GM13976 (cell line): ENCODE data around the gene NGLY1.
A peak's percentile ranks its signal among the peaks of the same experiment; 100 is the strongest.

ENCODE experiments used
- DNase-seq: peaks from one replicate; pipeline ENCODE4 v3.0.0; 2012; ENCODE audit warnings: low spot score
- in situ Hi-C: fragments of 300-500 bp; cut with MboI; formaldehyde crosslinking; loops from one replicate; pipeline ENCODE4 v1.12.0; 2022; ENCODE audit warnings: low sequenced_read_pairs, mixed read lengths, inconsistent platforms; ENCODE audit not compliant: unreplicated experiment
- TF ChIP-seq, protein P1 (sequence below): IDR thresholded peaks from 2 replicates; pipeline ENCODE4 v1.5.1; 2012; ENCODE audit warnings: borderline replicate concordance, mild to moderate bottlenecking; ENCODE audit not compliant: insufficient read depth; ENCODE audit errors: extremely low read depth, missing control alignments, control extremely low read depth

Gene NGLY1

DNA sequence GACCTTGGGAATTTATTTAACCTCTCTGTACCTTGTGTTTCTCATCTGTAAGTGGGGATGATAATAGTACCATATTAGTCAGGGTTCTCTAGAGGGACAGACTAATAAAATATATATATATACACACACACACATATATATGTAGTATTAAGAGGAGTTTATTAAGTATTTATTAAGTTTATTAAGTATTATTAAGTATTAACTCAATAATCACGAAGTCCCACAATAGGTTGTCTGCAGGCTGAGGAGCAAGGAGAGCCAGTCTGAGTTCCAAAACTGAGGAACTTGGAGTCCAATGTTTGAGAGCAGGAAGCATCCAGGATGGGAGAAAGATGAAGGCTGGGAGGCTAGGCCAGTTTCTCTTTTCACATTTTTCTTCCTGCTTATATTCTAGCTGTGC is 21.4 kb upstream of the NGLY1 start:
- DNase-seq, result no peak
- in situ Hi-C loops, result no loop called here
- TF ChIP-seq, protein P1, sequence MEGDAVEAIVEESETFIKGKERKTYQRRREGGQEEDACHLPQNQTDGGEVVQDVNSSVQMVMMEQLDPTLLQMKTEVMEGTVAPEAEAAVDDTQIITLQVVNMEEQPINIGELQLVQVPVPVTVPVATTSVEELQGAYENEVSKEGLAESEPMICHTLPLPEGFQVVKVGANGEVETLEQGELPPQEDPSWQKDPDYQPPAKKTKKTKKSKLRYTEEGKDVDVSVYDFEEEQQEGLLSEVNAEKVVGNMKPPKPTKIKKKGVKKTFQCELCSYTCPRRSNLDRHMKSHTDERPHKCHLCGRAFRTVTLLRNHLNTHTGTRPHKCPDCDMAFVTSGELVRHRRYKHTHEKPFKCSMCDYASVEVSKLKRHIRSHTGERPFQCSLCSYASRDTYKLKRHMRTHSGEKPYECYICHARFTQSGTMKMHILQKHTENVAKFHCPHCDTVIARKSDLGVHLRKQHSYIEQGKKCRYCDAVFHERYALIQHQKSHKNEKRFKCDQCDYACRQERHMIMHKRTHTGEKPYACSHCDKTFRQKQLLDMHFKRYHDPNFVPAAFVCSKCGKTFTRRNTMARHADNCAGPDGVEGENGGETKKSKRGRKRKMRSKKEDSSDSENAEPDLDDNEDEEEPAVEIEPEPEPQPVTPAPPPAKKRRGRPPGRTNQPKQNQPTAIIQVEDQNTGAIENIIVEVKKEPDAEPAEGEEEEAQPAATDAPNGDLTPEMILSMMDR, result no peak

DNA sequence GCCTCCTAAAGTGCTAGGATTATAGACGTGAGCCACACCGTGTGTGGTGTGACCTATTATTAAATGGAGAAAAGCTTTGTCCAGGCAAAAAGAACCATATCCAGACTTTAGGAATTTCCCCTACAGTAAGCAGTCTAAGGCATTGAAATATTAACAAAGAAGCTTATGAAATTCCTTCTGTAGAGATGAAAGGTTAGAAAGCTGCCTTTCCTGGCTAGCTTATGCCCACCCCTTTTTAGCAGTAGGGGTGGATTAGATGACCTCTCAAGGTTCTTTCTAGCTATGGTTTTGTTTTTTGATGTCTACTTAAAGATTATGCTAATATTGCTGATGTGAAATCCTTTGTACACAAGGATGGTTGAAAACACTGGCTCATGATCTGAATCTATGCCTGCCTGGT is 20.6 kb upstream of the NGLY1 start:
- no peak for DNase-seq
- in situ Hi-C loops, result no loop called here
- TF ChIP-seq, protein P1, result no peak

DNA sequence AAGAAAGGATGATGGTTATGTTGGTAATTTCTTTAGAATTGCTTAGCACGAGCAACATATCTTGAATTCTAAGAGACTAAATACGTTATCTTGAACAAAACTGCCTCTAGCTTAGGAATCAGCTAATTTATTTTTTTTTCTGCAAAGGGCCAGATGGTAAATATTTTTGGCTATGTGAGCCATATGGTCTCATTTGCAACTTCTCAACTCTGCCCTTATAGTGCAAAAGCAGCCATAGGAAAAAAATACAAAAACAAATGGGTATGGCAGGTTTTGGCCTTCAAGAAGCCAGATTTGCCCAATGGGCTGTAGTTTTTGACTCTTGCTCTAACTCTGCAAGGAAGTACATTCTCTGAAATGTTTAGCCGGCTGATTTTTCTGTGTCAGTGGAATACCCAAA is 18.5 kb upstream of the NGLY1 start:
- TF ChIP-seq, protein P1, result no peak
- DNase-seq, result no peak
- in situ Hi-C loops, result no loop called here

DNA sequence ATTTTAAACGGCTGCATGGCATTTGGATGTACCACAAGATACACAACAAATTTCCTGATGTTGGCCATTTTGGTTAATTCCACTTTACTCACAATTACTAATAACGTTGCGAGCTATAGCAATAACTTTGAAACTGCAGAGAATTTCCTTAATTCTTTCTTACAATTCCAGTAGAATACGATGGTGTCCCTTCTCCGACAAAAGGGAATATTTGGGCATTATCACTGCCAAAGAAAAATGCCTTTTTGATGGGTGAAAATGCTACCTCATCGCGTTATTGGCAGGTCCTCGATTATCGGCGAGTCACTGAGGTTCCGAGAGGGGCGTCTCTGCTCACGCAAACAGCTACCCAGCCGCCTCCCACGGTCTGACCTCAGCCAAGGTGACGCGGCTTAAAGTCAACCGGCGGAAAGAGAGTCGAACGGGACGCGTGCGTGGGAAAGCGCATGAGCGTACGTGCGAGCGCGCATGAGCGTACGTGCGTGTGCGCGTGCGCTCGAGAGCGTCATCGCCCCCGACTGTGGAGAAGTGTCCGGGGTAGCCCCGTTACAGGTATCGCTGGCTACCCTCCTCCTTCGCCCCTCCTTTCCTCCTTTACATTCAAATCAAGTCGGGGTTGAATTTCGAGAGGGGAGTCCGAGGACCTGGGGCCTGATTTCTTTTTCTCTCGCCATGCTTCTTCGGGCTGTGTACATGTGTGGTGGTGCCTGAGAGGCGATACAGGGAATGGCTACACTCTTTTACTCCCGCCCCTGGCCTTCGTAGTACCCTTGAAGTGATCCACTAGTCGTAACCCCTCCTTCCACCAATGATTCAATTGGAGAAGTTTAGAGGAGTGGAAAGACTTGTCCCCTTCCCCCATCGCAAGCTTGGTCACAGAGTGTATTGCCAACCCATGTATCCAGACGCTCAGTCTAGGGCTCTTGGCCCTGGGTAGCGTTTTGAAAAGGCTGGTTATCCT is 6.6 kb upstream of the NGLY1 start, which contains the start of gene OXSM:
OXSM (plus strand) TSS at position 495 of the 961 bp plus-strand sequence. CDS start 931 bp downstream, outside the sequence.
- TF ChIP-seq, protein P1, result no peak
- DNase-seq, result peak; percentile 86
- in situ Hi-C loops, result no loop called here

DNA sequence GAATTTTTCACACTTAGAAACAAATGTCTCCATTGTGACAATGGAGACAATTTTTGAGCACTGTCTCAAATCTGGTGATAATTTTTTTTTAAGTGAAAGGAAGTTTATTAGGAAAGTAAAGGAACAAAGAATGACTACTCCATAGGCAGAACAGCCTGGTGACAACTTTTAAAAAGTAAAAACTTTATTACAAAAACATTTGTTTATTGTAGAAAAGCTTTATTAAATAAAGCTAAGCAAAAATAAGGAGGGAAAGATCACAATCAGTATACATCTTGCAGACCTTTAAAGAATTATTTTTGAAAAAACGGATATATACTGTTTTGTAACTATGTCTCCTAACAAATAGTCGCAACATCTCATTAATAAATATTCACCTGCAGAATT is 6.0 kb upstream of the NGLY1 start:
- TF ChIP-seq, protein P1, result no peak
- no peak for DNase-seq
- in situ Hi-C loops, result no loop called here

DNA sequence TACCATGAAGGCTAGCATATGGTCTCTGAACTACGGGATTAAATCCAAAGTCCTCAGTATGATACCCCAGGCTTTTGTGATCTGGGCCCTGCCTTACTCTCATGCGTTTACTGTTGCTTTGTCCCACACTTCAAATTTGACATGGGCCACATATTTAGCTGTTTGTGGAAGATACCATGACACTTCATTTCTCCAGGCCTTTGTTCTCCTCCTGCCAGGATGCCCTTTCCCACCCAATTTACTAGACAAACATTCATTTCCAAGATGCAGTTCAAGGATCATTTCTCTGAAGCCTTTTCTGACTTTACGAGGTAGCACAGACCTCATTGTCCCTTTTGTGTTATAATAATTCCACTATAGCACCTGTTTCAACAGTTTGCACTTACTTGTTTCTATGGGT is 4.4 kb upstream of the NGLY1 start:
- in situ Hi-C loops, result no loop called here
- DNase-seq, result no peak
- TF ChIP-seq, protein P1, result no peak
